ENCODE results near the gene OCRL.

Gene OCRL

GRCh38 chrX:129540068-129540653 is at the start of gene OCRL:
OCRL (plus strand) TSS chrX:129540259; CDS start chrX:129540440, 181 bp downstream.
- DNase-seq (ENCODE audit: low read depth, low spot score), result peak; percentile 93

- DNase-seq (ENCODE audit: low read depth, low spot score), result no peak
These were observed 49.7 kb upstream of the OCRL start for GRCh38 chrX:129490330-129490729.

- DNase-seq (ENCODE audit: low read depth, low spot score), result no peak
These were observed 46.4 kb upstream of the OCRL start for GRCh38 chrX:129493643-129494042.

GRCh38 chrX:129494887-129495286 is 45.2 kb upstream of the OCRL start:
- no peak for DNase-seq (ENCODE audit: low read depth, low spot score)

- DNase-seq (ENCODE audit: low read depth, low spot score), result no peak
These were observed 44.2 kb upstream of the OCRL start for GRCh38 chrX:129495900-129496299.

GRCh38 chrX:129496625-129497024 is 43.4 kb upstream of the OCRL start:
- DNase-seq (ENCODE audit: low read depth, low spot score), result no peak

- DNase-seq (ENCODE audit: low read depth, low spot score), result no peak
These were observed 42.8 kb upstream of the OCRL start for GRCh38 chrX:129497146-129497843.

- DNase-seq (ENCODE audit: low read depth, low spot score), result no peak
These were observed 29.7 kb upstream of the OCRL start for GRCh38 chrX:129510331-129510730.

- DNase-seq (ENCODE audit: low read depth, low spot score), result no peak
These were observed 28.4 kb upstream of the OCRL start for GRCh38 chrX:129511689-129512088.

- no peak for DNase-seq (ENCODE audit: low read depth, low spot score)
These were observed 27.6 kb upstream of the OCRL start for GRCh38 chrX:129512409-129512808.

GRCh38 chrX:129516402-129516801 is 23.7 kb upstream of the OCRL start:
- DNase-seq (ENCODE audit: low read depth, low spot score), result no peak

- no peak for DNase-seq (ENCODE audit: low read depth, low spot score)
These were observed 19.9 kb upstream of the OCRL start for GRCh38 chrX:129520151-129520550.

- peak; percentile 53 for DNase-seq (ENCODE audit: low read depth, low spot score)
These were observed 17.6 kb upstream of the OCRL start for GRCh38 chrX:129522184-129523078.

- DNase-seq (ENCODE audit: low read depth, low spot score), result peak; percentile 76
These were observed 16.8 kb upstream of the OCRL start, which contains the start of gene SMARCA1 for GRCh38 chrX:129523079-129523911. SMARCA1 (minus strand) TSS chrX:129523490; CDS start chrX:129523370, 120 bp downstream.

GRCh38 chrX:129524250-129524850 is 15.7 kb upstream of the OCRL start:
- DNase-seq (ENCODE audit: low read depth, low spot score), result no peak

GRCh38 chrX:129525162-129525561 is 14.9 kb upstream of the OCRL start:
- DNase-seq (ENCODE audit: low read depth, low spot score), result no peak

GRCh38 chrX:129525896-129526295 is 14.2 kb upstream of the OCRL start:
- DNase-seq (ENCODE audit: low read depth, low spot score), result no peak

- DNase-seq (ENCODE audit: low read depth, low spot score), result no peak
These were observed 10.3 kb upstream of the OCRL start for GRCh38 chrX:129529685-129530281.

- no peak for DNase-seq (ENCODE audit: low read depth, low spot score)
These were observed 9.6 kb upstream of the OCRL start for GRCh38 chrX:129530410-129530809.

GRCh38 chrX:129531132-129531531 is 8.9 kb upstream of the OCRL start:
- DNase-seq (ENCODE audit: low read depth, low spot score), result peak; percentile 35

All from ELF-1 (cell line).